Uterus (tissue), 4 donors: Measurements from ENCODE around the gene C3orf70. TPM values are rescaled to one million over a fixed set of nuclear protein-coding genes. Genes with fewer than 3 reads are reported as not detected.

Experiments
- DNase-seq, 2 donors: peaks; one replicate each; pipeline ENCODE4 v3.0.0-alpha.2; 2019 to 2020
- H3K27ac ChIP-seq, 2 donors: fragments of 200-600 bp; sonication (generic); 1 replicate in 1 of 2; 2 replicates in 1 of 2; pipeline ENCODE4 v1.5.1; 2016 to 2018
- H3K27me3 ChIP-seq, 2 donors: fragments of 200-600 bp; sonication (generic); one replicate each; pipeline ENCODE4 v1.5.1; 2018 to 2019; ENCODE audit warnings: control low read depth in 1 of 2
- H3K36me3 ChIP-seq, 2 donors: fragments of 200-600 bp; sonication (generic); one replicate each; pipeline ENCODE4 v1.5.1; 2019; ENCODE audit warnings: control low read depth in 1 of 2
- H3K4me1 ChIP-seq, 2 donors: fragments of 200-600 bp; sonication (generic); one replicate each; pipeline ENCODE4 v1.5.1; 2018 to 2019; ENCODE audit warnings: control low read depth in 1 of 2
- H3K4me3 ChIP-seq, 2 donors: fragments of 200-600 bp; sonication (generic); 1 replicate in 1 of 2; 2 replicates in 1 of 2; pipeline ENCODE4 v1.5.1; 2018 to 2019; ENCODE audit warnings: mild to moderate bottlenecking in 1 of 2
- H3K9me3 ChIP-seq, 2 donors: fragments of 200-600 bp; sonication (generic); one replicate each; pipeline ENCODE4 v1.5.1; 2019; ENCODE audit warnings: control low read depth in 1 of 2
- POLR2A ChIP-seq, 2 donors: fragments of 450-650 bp; IDR thresholded peaks; one replicate each; pipeline ENCODE4 v1.6.1; 2016; ENCODE audit warnings: antibody characterized with exemption in 2 of 2, mild to moderate bottlenecking in 1 of 2, moderate library complexity in 1 of 2
- intact Hi-C: fragments of 100-400 bp; cut with DNase I; formaldehyde crosslinking; loops from one replicate; pipeline ENCODE4 v1.15.1; 2023; ENCODE audit warnings: low total_unique reads
- total RNA-seq, 4 donors: library from RNA; depleted of rRNA in 3 of 4; stranded (reverse); fragments of >200 nt in 3 of 4; gene quantifications; one replicate each; pipeline versions ENCODE4 v1.1.0 to v1.2.4, GENCODE V29; 2014 to 2023
- TF ChIP-seq, protein P1 (sequence below), 4 experiments: fragments of 200-600 bp in 2 of 4; fragments of 450-650 bp in 2 of 4; sonication (generic) in 2 of 4; IDR thresholded peaks; one replicate each; pipeline ENCODE4 v1.5.1; 2016 to 2019; ENCODE audit warnings: antibody characterized with exemption in 4 of 4, mild to moderate bottlenecking in 2 of 4, moderate library complexity in 1 of 4
- donor health status: DM: yes; HTN: yes; CAD: no.

The C3orf70 gene
- total RNA-seq, 4 donors from 2014 or later: 4.4 to 24.4 (median 16.9) TPM

DNA sequence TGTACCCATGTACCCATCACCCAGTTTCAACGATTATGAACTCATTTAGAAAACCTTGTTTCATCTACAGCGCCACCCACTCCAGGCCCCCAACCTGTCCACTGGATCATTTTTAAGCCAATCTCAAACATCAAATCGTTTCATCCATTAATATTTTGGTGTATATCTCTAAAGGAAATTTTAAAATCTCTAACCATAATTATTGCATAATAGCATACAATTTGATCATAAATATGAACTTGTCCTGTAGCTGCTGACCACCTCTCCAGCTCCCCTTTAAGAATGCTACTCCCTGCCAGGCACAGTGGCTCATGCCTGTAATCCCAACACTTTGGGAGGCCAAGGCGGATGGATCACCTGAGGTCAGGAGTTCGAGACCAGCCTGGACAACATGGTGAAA lies 2.8 kb upstream of the C3orf70 start:
- H3K27me3 ChIP-seq: no peaks in the 10 kb centered on the region
- no peak for DNase-seq
- TF ChIP-seq POLR2A (IDR thresholded peaks at IDR 0.05): no peak
- TF ChIP-seq, protein P1, sequence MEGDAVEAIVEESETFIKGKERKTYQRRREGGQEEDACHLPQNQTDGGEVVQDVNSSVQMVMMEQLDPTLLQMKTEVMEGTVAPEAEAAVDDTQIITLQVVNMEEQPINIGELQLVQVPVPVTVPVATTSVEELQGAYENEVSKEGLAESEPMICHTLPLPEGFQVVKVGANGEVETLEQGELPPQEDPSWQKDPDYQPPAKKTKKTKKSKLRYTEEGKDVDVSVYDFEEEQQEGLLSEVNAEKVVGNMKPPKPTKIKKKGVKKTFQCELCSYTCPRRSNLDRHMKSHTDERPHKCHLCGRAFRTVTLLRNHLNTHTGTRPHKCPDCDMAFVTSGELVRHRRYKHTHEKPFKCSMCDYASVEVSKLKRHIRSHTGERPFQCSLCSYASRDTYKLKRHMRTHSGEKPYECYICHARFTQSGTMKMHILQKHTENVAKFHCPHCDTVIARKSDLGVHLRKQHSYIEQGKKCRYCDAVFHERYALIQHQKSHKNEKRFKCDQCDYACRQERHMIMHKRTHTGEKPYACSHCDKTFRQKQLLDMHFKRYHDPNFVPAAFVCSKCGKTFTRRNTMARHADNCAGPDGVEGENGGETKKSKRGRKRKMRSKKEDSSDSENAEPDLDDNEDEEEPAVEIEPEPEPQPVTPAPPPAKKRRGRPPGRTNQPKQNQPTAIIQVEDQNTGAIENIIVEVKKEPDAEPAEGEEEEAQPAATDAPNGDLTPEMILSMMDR (IDR thresholded peaks at IDR 0.05): no peak
- H3K27ac ChIP-seq: no peak overlapping the region
- intact Hi-C loops: no loop called here
- H3K9me3 ChIP-seq: no peaks in the 10 kb centered on the region
- no peaks in the 10 kb centered on the region for H3K36me3 ChIP-seq
- no peak overlapping the region for H3K4me3 ChIP-seq
- H3K4me1 ChIP-seq: no peaks in the 10 kb centered on the region

DNA sequence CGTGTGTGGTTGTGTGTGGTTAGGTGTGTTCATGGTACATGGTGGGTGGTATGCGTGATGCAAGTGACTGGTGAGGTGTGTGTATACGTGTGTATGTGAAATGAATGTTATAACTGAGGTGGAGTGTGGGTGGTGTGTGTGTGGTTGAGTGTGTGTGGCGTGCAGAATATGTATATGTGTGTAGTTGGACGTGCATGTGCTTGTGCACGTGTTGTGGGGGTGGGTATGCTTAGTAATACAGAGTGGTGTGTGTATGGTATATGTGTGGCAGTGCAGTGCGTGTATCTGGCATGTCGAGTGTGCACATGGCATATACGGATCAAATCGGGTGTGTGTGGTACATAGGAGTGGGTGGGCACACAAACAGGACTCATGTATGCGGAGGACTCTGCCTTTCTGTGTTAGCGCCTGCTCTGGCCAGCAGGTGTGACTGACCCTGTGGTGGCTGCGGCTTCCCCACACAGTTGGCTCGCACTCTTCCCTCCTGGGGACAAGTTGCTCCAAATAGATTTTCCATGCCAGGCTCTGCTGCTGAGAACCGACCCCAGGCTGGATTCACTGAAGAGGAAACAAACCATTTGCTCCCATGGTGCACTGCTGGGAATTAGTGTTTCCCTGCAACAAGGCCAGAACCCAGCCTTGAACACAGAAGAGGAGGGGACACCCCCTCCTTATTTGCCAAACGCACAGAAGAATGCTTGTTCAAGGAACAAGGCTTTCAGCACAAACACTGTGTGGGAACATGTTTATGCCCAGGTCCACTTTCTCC lies 1.2 kb upstream of the C3orf70 start:
- intact Hi-C loops: no loop called here
- TF ChIP-seq POLR2A (IDR thresholded peaks at IDR 0.05): no peak
- TF ChIP-seq, protein P1 (IDR thresholded peaks at IDR 0.05): no peak
- no peaks in the 10 kb centered on the region for H3K36me3 ChIP-seq
- H3K9me3 ChIP-seq: no peaks in the 10 kb centered on the region
- H3K4me3 ChIP-seq: peak overlapping the region in 1 of 2 donors; percentile 69
- no peaks in the 10 kb centered on the region for H3K27me3 ChIP-seq
- DNase-seq: no peak
- no peak overlapping the region for H3K27ac ChIP-seq
- H3K4me1 ChIP-seq: no peaks in the 10 kb centered on the region

DNA sequence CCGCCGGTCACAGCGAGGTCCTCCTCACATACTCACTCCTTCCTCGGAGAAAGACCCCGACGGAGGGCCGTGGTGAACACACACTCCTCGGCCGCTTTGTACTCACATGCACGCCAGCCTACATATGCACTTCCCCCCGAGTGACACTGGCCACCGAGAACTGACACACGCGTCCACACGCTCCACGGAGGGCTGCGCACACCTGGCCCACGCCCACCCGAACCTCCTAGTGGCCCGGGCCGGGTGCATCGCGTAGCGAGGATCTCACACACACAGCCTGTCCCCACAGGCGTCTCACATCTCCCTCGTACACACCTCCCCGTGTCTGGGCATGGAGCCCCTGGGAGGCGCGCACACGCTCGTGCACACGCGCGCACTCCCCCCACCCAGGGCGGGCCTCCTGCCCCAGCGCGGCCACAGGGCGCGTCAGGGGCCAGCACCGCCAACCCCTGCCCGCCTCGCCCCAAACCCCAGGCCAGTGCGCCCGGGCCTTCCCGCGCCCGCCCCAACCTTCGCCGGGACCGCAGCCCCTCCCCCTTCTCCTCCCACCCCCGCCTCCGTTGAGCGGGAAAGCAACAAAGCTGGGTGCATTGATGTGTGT lies 411 bp upstream of the C3orf70 start:
- no peaks in the 10 kb centered on the region for H3K4me1 ChIP-seq

DNA sequence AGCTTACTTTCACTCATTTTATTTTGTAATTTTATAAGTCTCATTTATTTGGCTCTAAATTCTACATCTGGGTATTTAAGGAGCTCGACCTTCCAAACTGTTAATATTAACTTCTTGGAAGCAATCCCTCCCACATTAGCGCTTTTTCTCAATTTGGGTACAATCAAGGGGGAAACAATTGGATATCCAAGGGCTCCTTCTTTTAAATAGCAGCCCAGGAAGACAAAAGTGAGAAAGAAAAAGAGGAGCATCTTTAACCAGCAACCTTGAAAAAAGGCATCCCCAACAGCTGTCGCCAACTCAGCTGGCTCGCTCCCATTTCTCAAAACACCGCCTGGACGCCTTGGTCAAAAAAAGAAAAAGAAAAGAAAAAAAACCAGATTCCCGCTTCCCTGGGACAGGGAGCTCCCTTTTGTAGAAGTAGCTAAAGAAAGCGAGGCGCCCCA lies 873 bp downstream of the C3orf70 start:
- Histone ChIP-seq H3K9me3 (no peaks in the 10 kb centered on the region), H3K4me1 (no peaks in the 10 kb centered on the region), H3K4me3 (peak overlapping the region; percentile 57 to 69), H3K27me3 (no peaks in the 10 kb centered on the region), H3K27ac (peak overlapping the region; percentile 83 to 90), H3K36me3 (no peaks in the 10 kb centered on the region)
- intact Hi-C loops: no loop called here
- DNase-seq: no peak
- TF ChIP-seq, protein P1 (IDR thresholded peaks at IDR 0.05): no peak
- no peak for TF ChIP-seq POLR2A (IDR thresholded peaks at IDR 0.05)

More for the DNA sequence above, 411 bp upstream of the C3orf70 start:
- intact Hi-C loops: no loop called here
- Histone ChIP-seq H3K4me3 (peak overlapping the region; percentile 57 to 69), H3K27ac (peak overlapping the region; percentile 83 to 90), H3K36me3 (no peaks in the 10 kb centered on the region), H3K27me3 (no peaks in the 10 kb centered on the region), H3K9me3 (no peaks in the 10 kb centered on the region)
- TF ChIP-seq, protein P1 (IDR thresholded peaks at IDR 0.05): no peak
- DNase-seq: peak in 1 of 2 donors; percentile 16
